ENCODE data around the gene IL19.

Gene IL19

DNA sequence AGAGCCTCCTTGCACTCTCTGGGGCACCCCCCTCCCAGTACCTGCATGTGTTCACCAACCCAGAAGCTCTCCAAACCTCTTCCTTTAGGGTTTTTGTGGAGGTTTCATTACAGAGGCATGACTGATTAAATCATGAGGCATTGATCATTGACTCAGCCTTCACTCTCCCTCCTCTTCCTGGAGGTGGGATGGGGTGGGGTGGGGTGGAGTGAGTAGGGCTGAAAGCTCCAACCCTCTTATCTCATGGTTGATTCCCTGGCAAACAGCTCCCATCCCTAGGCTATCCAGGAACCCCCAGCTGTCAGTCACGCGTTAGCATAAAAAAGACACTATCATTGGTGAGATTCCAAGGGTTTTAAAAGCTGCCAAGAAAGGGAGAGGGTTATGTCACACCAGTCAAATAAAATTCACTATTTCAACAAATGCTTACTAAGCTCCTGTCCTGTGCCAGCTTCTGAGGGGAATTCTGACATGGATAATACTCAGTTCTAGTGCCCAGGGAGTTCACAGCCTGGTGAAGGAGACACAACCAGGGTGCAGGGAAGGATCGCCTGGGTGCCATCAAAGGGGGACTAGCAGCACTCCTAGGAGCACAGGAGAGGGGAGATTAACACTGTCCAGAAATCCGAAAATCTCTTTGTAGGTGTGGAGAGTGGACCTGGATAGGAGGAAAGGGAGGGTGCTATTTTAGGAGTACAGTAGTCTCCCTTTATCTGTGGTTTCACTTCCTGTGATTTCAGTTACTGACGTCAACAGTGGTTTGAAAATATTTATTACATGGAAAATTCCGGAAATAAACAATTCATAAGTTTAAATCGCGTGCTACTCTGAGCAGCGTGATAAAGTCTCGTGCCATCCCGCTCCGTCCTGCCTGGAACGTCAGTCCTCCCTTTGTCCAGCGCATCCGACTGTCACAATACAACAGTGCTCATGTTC is 119.8 kb downstream of the IL19 start:
- Histone ChIP-seq H3K4me1 (ENCODE audit: insufficient read depth, low read length, severe bottlenecking) (no peaks in the 10 kb centered on the region), H3K4me2 (ENCODE audit: low read length) (no peak overlapping the region), H3K79me2 (ENCODE audit: insufficient read depth, low read length) (no peaks in the 10 kb centered on the region), H4K20me1 (ENCODE audit: insufficient read depth, low read length) (no peaks in the 10 kb centered on the region), H3K9me2 (ENCODE audit: low read depth, low read length) (no peaks in the 10 kb centered on the region), H3K27ac (ENCODE audit: low read depth, low read length, poor library complexity, severe bottlenecking) (no peak overlapping the region), H3K9me3 (ENCODE audit: low read length) (no peaks in the 10 kb centered on the region), H2AFZ (ENCODE audit: low read length) (no peak overlapping the region), H3K4me3 (ENCODE audit: low read depth, low read length, poor library complexity, severe bottlenecking) (no peak overlapping the region), H3K27me3 (ENCODE audit: insufficient read depth, low read length) (peaks cover 9% of the 10 kb centered on the region; the same call in 1 of the 2 replicates), H3K36me3 (ENCODE audit: insufficient read depth, low read length) (no peaks in the 10 kb centered on the region), H3K9ac (ENCODE audit: low read length) (no peak overlapping the region), H3F3A (ENCODE audit: insufficient read depth, low read length) (no peaks in the 10 kb centered on the region)
- no peak for TF ChIP-seq EZH2 (IDR thresholded peaks at IDR 0.05; ENCODE audit: borderline replicate concordance, low read length)
- TF ChIP-seq CTCF (IDR thresholded peaks at IDR 0.05; ENCODE audit: low read length), result no peak

DNA sequence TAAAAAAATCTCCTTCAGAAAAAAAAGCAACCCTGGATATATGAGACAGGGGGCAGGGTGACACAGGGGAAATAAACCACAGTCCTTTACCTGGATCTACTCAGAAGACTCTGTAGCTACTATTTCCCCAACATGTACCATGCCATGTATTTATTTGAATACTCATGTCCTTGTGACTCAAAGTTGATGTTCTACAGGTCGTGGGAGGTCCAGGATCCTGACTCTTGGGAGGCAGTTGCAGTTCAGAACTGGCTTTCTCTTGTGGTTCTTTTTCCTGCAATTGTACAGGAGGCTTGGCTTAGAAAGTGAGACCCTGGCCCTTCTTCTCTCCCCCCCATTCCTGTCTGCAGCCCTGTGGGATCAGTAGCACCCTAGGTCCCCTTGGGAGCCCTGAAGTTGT is 120.8 kb downstream of the IL19 start:
- H3K4me1 ChIP-seq (ENCODE audit: insufficient read depth, low read length, severe bottlenecking), result no peaks in the 10 kb centered on the region
- H3K27ac ChIP-seq (ENCODE audit: low read depth, low read length, poor library complexity, severe bottlenecking), result no peak overlapping the region
- H3K9ac ChIP-seq (ENCODE audit: low read length), result no peak overlapping the region
- no peaks in the 10 kb centered on the region for H3K36me3 ChIP-seq (ENCODE audit: insufficient read depth, low read length)
- H3F3A ChIP-seq (ENCODE audit: insufficient read depth, low read length), result no peaks in the 10 kb centered on the region
- H3K4me2 ChIP-seq (ENCODE audit: low read length), result no peak overlapping the region
- H3K27me3 ChIP-seq (ENCODE audit: insufficient read depth, low read length), result peaks cover 9% of the 10 kb centered on the region; the same call in 1 of the 2 replicates
- no peak overlapping the region for H3K4me3 ChIP-seq (ENCODE audit: low read depth, low read length, poor library complexity, severe bottlenecking)
- H3K9me2 ChIP-seq (ENCODE audit: low read depth, low read length), result no peaks in the 10 kb centered on the region
- H4K20me1 ChIP-seq (ENCODE audit: insufficient read depth, low read length), result no peaks in the 10 kb centered on the region
- H3K79me2 ChIP-seq (ENCODE audit: insufficient read depth, low read length), result no peaks in the 10 kb centered on the region
- TF ChIP-seq CTCF (IDR thresholded peaks at IDR 0.05; ENCODE audit: low read length), result no peak
- TF ChIP-seq EZH2 (IDR thresholded peaks at IDR 0.05; ENCODE audit: borderline replicate concordance, low read length), result no peak
- H3K9me3 ChIP-seq (ENCODE audit: low read length), result no peaks in the 10 kb centered on the region
- H2AFZ ChIP-seq (ENCODE audit: low read length), result no peak overlapping the region
